ENCODE results near the gene AOPEP.

GRCh38 chr9:94714494-94714893 lies 12.0 kb upstream of the AOPEP start:
- TF ChIP-seq, protein P1, sequence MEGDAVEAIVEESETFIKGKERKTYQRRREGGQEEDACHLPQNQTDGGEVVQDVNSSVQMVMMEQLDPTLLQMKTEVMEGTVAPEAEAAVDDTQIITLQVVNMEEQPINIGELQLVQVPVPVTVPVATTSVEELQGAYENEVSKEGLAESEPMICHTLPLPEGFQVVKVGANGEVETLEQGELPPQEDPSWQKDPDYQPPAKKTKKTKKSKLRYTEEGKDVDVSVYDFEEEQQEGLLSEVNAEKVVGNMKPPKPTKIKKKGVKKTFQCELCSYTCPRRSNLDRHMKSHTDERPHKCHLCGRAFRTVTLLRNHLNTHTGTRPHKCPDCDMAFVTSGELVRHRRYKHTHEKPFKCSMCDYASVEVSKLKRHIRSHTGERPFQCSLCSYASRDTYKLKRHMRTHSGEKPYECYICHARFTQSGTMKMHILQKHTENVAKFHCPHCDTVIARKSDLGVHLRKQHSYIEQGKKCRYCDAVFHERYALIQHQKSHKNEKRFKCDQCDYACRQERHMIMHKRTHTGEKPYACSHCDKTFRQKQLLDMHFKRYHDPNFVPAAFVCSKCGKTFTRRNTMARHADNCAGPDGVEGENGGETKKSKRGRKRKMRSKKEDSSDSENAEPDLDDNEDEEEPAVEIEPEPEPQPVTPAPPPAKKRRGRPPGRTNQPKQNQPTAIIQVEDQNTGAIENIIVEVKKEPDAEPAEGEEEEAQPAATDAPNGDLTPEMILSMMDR (IDR thresholded peaks at IDR 0.05), result no peak
- no peak for TF ChIP-seq POLR2A (IDR thresholded peaks at IDR 0.05)
